ENCODE data around the gene CADPS2.

Gene CADPS2

DNA sequence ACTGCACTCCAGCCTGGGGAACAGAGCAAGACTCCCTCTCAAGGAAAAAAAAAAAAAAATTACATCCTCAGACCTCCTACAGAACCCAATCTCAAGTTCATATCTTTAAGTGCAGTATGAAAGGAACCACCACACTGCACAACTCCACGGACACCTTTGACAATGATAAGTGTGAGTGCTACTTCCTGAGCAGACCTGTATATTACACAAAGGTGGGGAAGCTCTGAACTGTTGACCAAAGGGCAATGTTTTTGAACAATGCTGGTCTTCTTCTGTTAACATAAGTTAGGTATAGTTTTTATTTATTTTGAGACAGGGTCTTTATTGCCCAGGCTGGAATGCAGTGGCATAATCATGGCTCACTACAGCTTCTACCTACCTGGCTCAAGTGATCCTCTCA lies 129.4 kb downstream of the CADPS2 start:
- Histone ChIP-seq H3K9me3 (ENCODE audit: control insufficient read depth, low read length) (no peaks in the 10 kb centered on the region), H3K36me3 (ENCODE audit: control insufficient read depth, insufficient read depth, low read length) (no peaks in the 10 kb centered on the region), H3K4me1 (ENCODE audit: control insufficient read depth, insufficient read depth, low read length) (no peaks in the 10 kb centered on the region), H3K27me3 (ENCODE audit: control insufficient read depth, insufficient read depth, low read length, poor library complexity, severe bottlenecking) (no peaks in the 10 kb centered on the region), H3K4me3 (ENCODE audit: insufficient read depth, low read depth, low read length) (no peak overlapping the region), H3K27ac (ENCODE audit: insufficient read depth, low read depth, low read length, poor library complexity, severe bottlenecking) (no peak overlapping the region)
- WGBS, 2 experiments = 100% methylated on average over 1 of the region's 1 CpG

GRCh38 chr7:122755696-122756095 lies 130.6 kb downstream of the CADPS2 start:
- 100% methylated on average over 2 of the region's 2 CpGs; no CpG with 5 or more reads in 1 of the 2 experiments for WGBS, 2 experiments
- H3K9me3 ChIP-seq (ENCODE audit: control insufficient read depth, low read length) = no peaks in the 10 kb centered on the region
- H3K4me3 ChIP-seq (ENCODE audit: insufficient read depth, low read depth, low read length) = no peak overlapping the region
- no peak overlapping the region for H3K27ac ChIP-seq (ENCODE audit: insufficient read depth, low read depth, low read length, poor library complexity, severe bottlenecking)
- H3K4me1 ChIP-seq (ENCODE audit: control insufficient read depth, insufficient read depth, low read length) = no peaks in the 10 kb centered on the region
- H3K27me3 ChIP-seq (ENCODE audit: control insufficient read depth, insufficient read depth, low read length, poor library complexity, severe bottlenecking) = no peaks in the 10 kb centered on the region
- H3K36me3 ChIP-seq (ENCODE audit: control insufficient read depth, insufficient read depth, low read length) = no peaks in the 10 kb centered on the region

DNA sequence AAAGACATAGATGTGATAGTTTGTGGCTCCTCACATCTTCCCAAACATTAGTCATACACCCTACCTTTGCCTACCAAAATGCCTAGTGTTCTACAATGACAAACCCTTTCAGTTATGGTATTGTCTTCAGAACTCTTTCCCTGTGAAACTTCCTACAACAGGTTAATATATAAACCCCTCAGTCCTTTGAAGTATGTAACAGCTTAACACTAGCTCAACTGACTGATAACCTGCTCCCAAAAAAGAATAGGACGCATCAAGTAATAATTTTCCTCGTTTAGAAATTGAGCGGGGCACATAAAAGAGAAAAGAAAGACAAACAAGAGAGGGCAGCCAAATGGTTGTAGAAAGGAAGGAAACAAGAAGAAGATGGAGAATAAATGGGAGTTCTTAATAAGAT lies 133.7 kb downstream of the CADPS2 start:
- no peaks in the 10 kb centered on the region for H3K27me3 ChIP-seq (ENCODE audit: control insufficient read depth, insufficient read depth, low read length, poor library complexity, severe bottlenecking)
- no peak overlapping the region for H3K27ac ChIP-seq (ENCODE audit: insufficient read depth, low read depth, low read length, poor library complexity, severe bottlenecking)
- H3K9me3 ChIP-seq (ENCODE audit: control insufficient read depth, low read length) = no peaks in the 10 kb centered on the region
- WGBS, 2 experiments = 91 to 95% methylated on average over 3 of the region's 3 CpGs
- no peak overlapping the region for H3K4me3 ChIP-seq (ENCODE audit: insufficient read depth, low read depth, low read length)
- H3K36me3 ChIP-seq (ENCODE audit: control insufficient read depth, insufficient read depth, low read length) = no peaks in the 10 kb centered on the region
- peaks cover 9% of the 10 kb centered on the region for H3K4me1 ChIP-seq (ENCODE audit: control insufficient read depth, insufficient read depth, low read length)

GRCh38 chr7:122750389-122750788 lies 135.9 kb downstream of the CADPS2 start:
- no peak overlapping the region for H3K27ac ChIP-seq (ENCODE audit: insufficient read depth, low read depth, low read length, poor library complexity, severe bottlenecking)
- H3K36me3 ChIP-seq (ENCODE audit: control insufficient read depth, insufficient read depth, low read length) = no peaks in the 10 kb centered on the region
- no peaks in the 10 kb centered on the region for H3K27me3 ChIP-seq (ENCODE audit: control insufficient read depth, insufficient read depth, low read length, poor library complexity, severe bottlenecking)
- H3K4me1 ChIP-seq (ENCODE audit: control insufficient read depth, insufficient read depth, low read length) = peaks cover 9% of the 10 kb centered on the region
- no peaks in the 10 kb centered on the region for H3K9me3 ChIP-seq (ENCODE audit: control insufficient read depth, low read length)
- no peak overlapping the region for H3K4me3 ChIP-seq (ENCODE audit: insufficient read depth, low read depth, low read length)
- WGBS, 2 experiments = 87 to 93% methylated on average over 1 of the region's 2 CpGs

DNA sequence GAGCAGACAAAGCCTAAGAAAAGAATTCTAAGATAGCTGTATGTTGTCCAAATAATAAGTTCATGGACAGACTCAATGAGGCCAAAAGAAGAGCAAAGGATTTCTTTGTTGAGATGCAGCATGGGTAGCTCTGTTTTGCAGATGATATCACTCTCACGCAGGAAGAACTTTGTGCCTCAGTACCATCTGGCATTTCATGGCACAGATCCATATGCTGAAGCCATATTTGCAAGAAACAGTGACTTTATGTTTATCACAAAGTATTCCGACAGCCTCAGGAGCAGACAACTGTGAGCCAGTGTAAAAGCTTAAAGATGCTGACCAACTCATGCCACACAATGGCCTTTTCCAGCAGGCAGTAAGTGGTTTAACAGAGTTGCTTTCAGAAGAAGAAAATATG lies 138.1 kb downstream of the CADPS2 start:
- Histone ChIP-seq H3K27ac (ENCODE audit: insufficient read depth, low read depth, low read length, poor library complexity, severe bottlenecking) (no peak overlapping the region), H3K27me3 (ENCODE audit: control insufficient read depth, insufficient read depth, low read length, poor library complexity, severe bottlenecking) (no peaks in the 10 kb centered on the region), H3K9me3 (ENCODE audit: control insufficient read depth, low read length) (no peaks in the 10 kb centered on the region), H3K36me3 (ENCODE audit: control insufficient read depth, insufficient read depth, low read length) (no peaks in the 10 kb centered on the region), H3K4me3 (ENCODE audit: insufficient read depth, low read depth, low read length) (no peak overlapping the region), H3K4me1 (ENCODE audit: control insufficient read depth, insufficient read depth, low read length) (peaks cover 9% of the 10 kb centered on the region)
- 92 to 97% methylated on average over 2 of the region's 2 CpGs for WGBS, 2 experiments

GRCh38 chr7:122746948-122747347 lies 139.3 kb downstream of the CADPS2 start:
- H3K9me3 ChIP-seq (ENCODE audit: control insufficient read depth, low read length) = no peaks in the 10 kb centered on the region
- WGBS, 2 experiments = 47 to 53% methylated on average over 1 to 2 of the region's 2 CpGs
- H3K27ac ChIP-seq (ENCODE audit: insufficient read depth, low read depth, low read length, poor library complexity, severe bottlenecking) = no peak overlapping the region
- peaks cover 9% of the 10 kb centered on the region for H3K4me1 ChIP-seq (ENCODE audit: control insufficient read depth, insufficient read depth, low read length)
- H3K27me3 ChIP-seq (ENCODE audit: control insufficient read depth, insufficient read depth, low read length, poor library complexity, severe bottlenecking) = no peaks in the 10 kb centered on the region
- H3K36me3 ChIP-seq (ENCODE audit: control insufficient read depth, insufficient read depth, low read length) = no peaks in the 10 kb centered on the region
- H3K4me3 ChIP-seq (ENCODE audit: insufficient read depth, low read depth, low read length) = no peak overlapping the region

GRCh38 chr7:122743211-122743610 lies 143.0 kb downstream of the CADPS2 start:
- H3K27me3 ChIP-seq (ENCODE audit: control insufficient read depth, insufficient read depth, low read length, poor library complexity, severe bottlenecking) = no peaks in the 10 kb centered on the region
- H3K27ac ChIP-seq (ENCODE audit: insufficient read depth, low read depth, low read length, poor library complexity, severe bottlenecking) = no peak overlapping the region
- no peaks in the 10 kb centered on the region for H3K9me3 ChIP-seq (ENCODE audit: control insufficient read depth, low read length)
- H3K36me3 ChIP-seq (ENCODE audit: control insufficient read depth, insufficient read depth, low read length) = no peaks in the 10 kb centered on the region
- no peaks in the 10 kb centered on the region for H3K4me1 ChIP-seq (ENCODE audit: control insufficient read depth, insufficient read depth, low read length)
- H3K4me3 ChIP-seq (ENCODE audit: insufficient read depth, low read depth, low read length) = no peak overlapping the region

DNA sequence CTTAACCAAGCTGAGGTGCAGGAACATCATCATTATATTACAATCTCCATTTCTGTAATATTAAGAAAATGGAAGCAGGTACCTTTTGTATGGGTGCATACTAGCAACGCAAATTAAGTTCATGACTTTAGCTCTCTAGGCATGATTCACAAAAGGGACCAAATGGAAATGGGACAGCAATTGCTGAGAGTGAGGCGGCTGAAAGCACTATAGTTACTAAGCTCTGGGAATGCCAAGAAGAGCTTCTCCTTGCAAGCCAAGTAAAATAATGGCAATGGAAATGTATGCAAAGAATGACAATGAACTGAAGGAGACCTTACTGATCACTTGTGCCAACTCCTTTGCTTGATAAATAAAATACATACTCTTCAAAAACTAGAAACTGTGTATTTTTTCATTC lies 147.3 kb downstream of the CADPS2 start:
- Histone ChIP-seq H3K9me3 (ENCODE audit: control insufficient read depth, low read length) (no peaks in the 10 kb centered on the region), H3K27me3 (ENCODE audit: control insufficient read depth, insufficient read depth, low read length, poor library complexity, severe bottlenecking) (no peaks in the 10 kb centered on the region), H3K27ac (ENCODE audit: insufficient read depth, low read depth, low read length, poor library complexity, severe bottlenecking) (no peak overlapping the region), H3K4me3 (ENCODE audit: insufficient read depth, low read depth, low read length) (no peak overlapping the region), H3K36me3 (ENCODE audit: control insufficient read depth, insufficient read depth, low read length) (no peaks in the 10 kb centered on the region), H3K4me1 (ENCODE audit: control insufficient read depth, insufficient read depth, low read length) (no peaks in the 10 kb centered on the region)
- 74 to 76% methylated on average over 2 of the region's 2 CpGs for WGBS, 2 experiments

- no peaks in the 10 kb centered on the region for H3K9me3 ChIP-seq (ENCODE audit: control insufficient read depth, low read length)
- no peaks in the 10 kb centered on the region for H3K36me3 ChIP-seq (ENCODE audit: control insufficient read depth, insufficient read depth, low read length)
- H3K4me1 ChIP-seq (ENCODE audit: control insufficient read depth, insufficient read depth, low read length) = no peaks in the 10 kb centered on the region
- no peak overlapping the region for H3K4me3 ChIP-seq (ENCODE audit: insufficient read depth, low read depth, low read length)
- no peak overlapping the region for H3K27ac ChIP-seq (ENCODE audit: insufficient read depth, low read depth, low read length, poor library complexity, severe bottlenecking)
- WGBS, 2 experiments = 80 to 82% methylated on average over 1 of the region's 1 CpG
- H3K27me3 ChIP-seq (ENCODE audit: control insufficient read depth, insufficient read depth, low read length, poor library complexity, severe bottlenecking) = no peaks in the 10 kb centered on the region
Measured at GRCh38 chr7:122736183-122736582, 150.1 kb downstream of the CADPS2 start.

- WGBS, 2 experiments = 100% methylated on average over 1 of the region's 1 CpG; no CpG with 5 or more reads in 1 of the 2 experiments
Measured at GRCh38 chr7:122727759-122728158, 158.5 kb downstream of the CADPS2 start.

DNA sequence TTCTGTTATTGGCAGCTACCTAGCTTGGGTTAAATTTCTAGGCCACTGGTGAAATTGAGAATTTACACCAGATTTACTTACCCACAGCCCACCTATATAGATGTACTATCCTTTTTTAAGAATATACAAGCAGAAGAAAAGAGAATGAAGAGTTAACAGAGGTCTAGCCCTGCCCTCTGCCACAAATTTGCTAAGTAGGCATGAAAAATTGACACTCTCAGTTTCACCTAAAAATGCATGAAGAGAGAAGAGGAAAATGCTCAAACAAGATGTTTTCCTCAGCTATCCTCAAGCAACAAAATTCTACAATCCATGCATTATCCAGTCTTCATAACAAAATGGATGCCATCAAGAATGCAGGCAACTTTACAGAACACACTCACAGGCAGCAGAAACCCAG lies 158.9 kb downstream of the CADPS2 start:
- H3K27ac ChIP-seq (ENCODE audit: insufficient read depth, low read depth, low read length, poor library complexity, severe bottlenecking) = no peak overlapping the region
- H3K9me3 ChIP-seq (ENCODE audit: control insufficient read depth, low read length) = no peaks in the 10 kb centered on the region
- no peaks in the 10 kb centered on the region for H3K36me3 ChIP-seq (ENCODE audit: control insufficient read depth, insufficient read depth, low read length)
- no peaks in the 10 kb centered on the region for H3K4me1 ChIP-seq (ENCODE audit: control insufficient read depth, insufficient read depth, low read length)
- H3K4me3 ChIP-seq (ENCODE audit: insufficient read depth, low read depth, low read length) = no peak overlapping the region
- no peaks in the 10 kb centered on the region for H3K27me3 ChIP-seq (ENCODE audit: control insufficient read depth, insufficient read depth, low read length, poor library complexity, severe bottlenecking)

More at GRCh38 chr7:122727759-122728158, 158.5 kb downstream of the CADPS2 start:
- H3K4me3 ChIP-seq (ENCODE audit: insufficient read depth, low read depth, low read length) = no peak overlapping the region
- H3K27me3 ChIP-seq (ENCODE audit: control insufficient read depth, insufficient read depth, low read length, poor library complexity, severe bottlenecking) = no peaks in the 10 kb centered on the region
- H3K36me3 ChIP-seq (ENCODE audit: control insufficient read depth, insufficient read depth, low read length) = no peaks in the 10 kb centered on the region
- no peaks in the 10 kb centered on the region for H3K4me1 ChIP-seq (ENCODE audit: control insufficient read depth, insufficient read depth, low read length)
- no peak overlapping the region for H3K27ac ChIP-seq (ENCODE audit: insufficient read depth, low read depth, low read length, poor library complexity, severe bottlenecking)
- H3K9me3 ChIP-seq (ENCODE audit: control insufficient read depth, low read length) = no peaks in the 10 kb centered on the region

All from ectodermal cell (in vitro differentiated cells).